Measurements from ENCODE around the gene ZNF813. TPM values are rescaled to one million over a fixed set of nuclear protein-coding genes. Genes with fewer than 3 reads are reported as not detected.
"Not testable (repeated sequence)": the region's sequence is repeated elsewhere in the genome, so short reads cannot be mapped to it uniquely, and the experiment has no call there.

The ZNF813 gene
- total RNA-seq, 1 experiment from 2014 or later, result 6.3 TPM

GRCh38 chr19:53447196-53447595 is 20.3 kb upstream of the ZNF813 start:
- H2AFZ ChIP-seq; H3K27ac ChIP-seq; H3K9me2 ChIP-seq (ENCODE audit: insufficient read depth); DNase-seq; H3F3A ChIP-seq (ENCODE audit: insufficient read depth, low read depth); H3K79me2 ChIP-seq (ENCODE audit: low read depth); H3K27me3 ChIP-seq (ENCODE audit: insufficient read depth, low read depth); POLR2A ChIA-PET (ENCODE audit: unreplicated experiment); H3K4me2 ChIP-seq; BruUV-seq (replicated peaks); H3K4me1 ChIP-seq (replicated peaks; ENCODE audit: insufficient read depth); H3K4me3 ChIP-seq; intact Hi-C loops (cut with micrococcal nuclease; ENCODE audit: unreplicated experiment); CTCF ChIA-PET; H4K20me1 ChIP-seq (ENCODE audit: insufficient read depth): not testable (repeated sequence)
- H3K9me3 ChIP-seq (ENCODE audit: insufficient read depth, low read depth), result peaks cover 59% of the 10 kb centered on the region
- peaks cover 55% of the 10 kb centered on the region for H3K36me3 ChIP-seq (ENCODE audit: low read depth)

DNA sequence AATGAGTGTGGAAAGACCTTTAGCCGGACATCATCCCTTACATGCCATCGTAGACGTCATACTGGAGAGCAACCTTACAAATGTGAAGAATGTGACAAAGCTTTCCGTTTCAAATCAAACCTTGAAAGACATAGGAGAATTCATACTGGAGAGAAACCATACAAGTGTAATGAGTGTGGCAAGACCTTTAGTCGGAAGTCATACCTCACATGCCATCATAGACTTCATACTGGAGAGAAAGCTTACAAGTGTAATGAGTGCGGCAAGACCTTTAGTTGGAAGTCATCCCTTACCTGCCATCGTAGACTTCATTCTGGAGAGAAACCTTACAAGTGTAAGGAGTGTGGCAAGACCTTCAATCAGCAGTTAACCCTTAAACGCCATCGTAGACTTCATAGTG is 11.7 kb upstream of the ZNF813 start:
- H3K27ac ChIP-seq, result no peak overlapping the region
- peaks cover 52% of the 10 kb centered on the region for H3K36me3 ChIP-seq (ENCODE audit: low read depth)
- no peaks in the 10 kb centered on the region for H3K27me3 ChIP-seq (ENCODE audit: insufficient read depth, low read depth)
- no peaks in the 10 kb centered on the region for H3K9me2 ChIP-seq (ENCODE audit: insufficient read depth)
- H3F3A ChIP-seq (ENCODE audit: insufficient read depth, low read depth), result no peaks in the 10 kb centered on the region; the same call in 1 of the 2 replicates
- peaks cover 80% of the 10 kb centered on the region for H3K9me3 ChIP-seq (ENCODE audit: insufficient read depth, low read depth)
- no peak overlapping the region for H3K4me2 ChIP-seq
- no TSS peak for BruUV-seq (replicated peaks)
- POLR2A ChIA-PET (ENCODE audit: unreplicated experiment), result no interaction called here
- H3K4me3 ChIP-seq, result no peak overlapping the region
- H4K20me1 ChIP-seq (ENCODE audit: insufficient read depth), result no peaks in the 10 kb centered on the region
- no peak for DNase-seq
- no peak overlapping the region for H2AFZ ChIP-seq
- H3K79me2 ChIP-seq (ENCODE audit: low read depth), result no peaks in the 10 kb centered on the region
- H3K4me1 ChIP-seq (replicated peaks; ENCODE audit: insufficient read depth), result no peaks in the 10 kb centered on the region
- intact Hi-C loops (cut with micrococcal nuclease; ENCODE audit: unreplicated experiment), result no loop called here
- TF ChIP-seq EZH2 (IDR thresholded peaks at IDR 0.05; ENCODE audit: low read depth) (no peak), CTCF (conservative IDR thresholded peaks at IDR 0.05) (no peak)
- CTCF ChIA-PET, result no interaction called here

- CTCF ChIA-PET, result not testable (repeated sequence)
These were observed 7.3 kb upstream of the ZNF813 start for GRCh38 chr19:53460131-53460721.

DNA sequence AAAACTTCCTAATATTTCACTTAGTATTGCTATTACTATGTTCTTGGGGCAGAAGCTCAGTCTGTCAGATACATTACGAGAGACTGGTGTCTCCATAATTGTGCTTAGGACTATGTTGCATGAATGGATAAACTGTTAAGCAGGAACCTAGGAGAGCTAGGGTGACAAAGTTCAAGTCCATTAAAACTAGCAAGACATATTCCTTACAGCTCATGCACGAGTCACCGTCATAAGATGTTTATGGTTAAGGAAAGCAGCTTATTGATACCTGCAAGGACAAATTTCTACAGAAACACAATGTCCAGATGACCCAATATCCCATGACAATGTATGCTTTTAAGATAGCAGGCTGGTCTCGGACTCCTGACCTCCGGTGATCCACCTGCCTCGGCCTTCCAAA is 5.7 kb upstream of the ZNF813 start:
- Histone ChIP-seq H2AFZ (no peak overlapping the region), H3K36me3 (ENCODE audit: low read depth) (no peaks in the 10 kb centered on the region), H3K4me2 (no peak overlapping the region), H3K27ac (no peak overlapping the region), H4K20me1 (ENCODE audit: insufficient read depth) (no peaks in the 10 kb centered on the region), H3F3A (ENCODE audit: insufficient read depth, low read depth) (no peaks in the 10 kb centered on the region; the same call in 1 of the 2 replicates), H3K4me1 (replicated peaks; ENCODE audit: insufficient read depth) (no peaks in the 10 kb centered on the region), H3K27me3 (ENCODE audit: insufficient read depth, low read depth) (no peaks in the 10 kb centered on the region), H3K9me3 (ENCODE audit: insufficient read depth, low read depth) (peaks cover 41% of the 10 kb centered on the region), H3K9me2 (ENCODE audit: insufficient read depth) (no peaks in the 10 kb centered on the region), H3K4me3 (no peak overlapping the region), H3K79me2 (ENCODE audit: low read depth) (no peaks in the 10 kb centered on the region)
- no peak for TF ChIP-seq EZH2 (IDR thresholded peaks at IDR 0.05; ENCODE audit: low read depth)
- no peak for TF ChIP-seq CTCF (conservative IDR thresholded peaks at IDR 0.05)
- BruUV-seq (replicated peaks), result no TSS peak
- intact Hi-C loops (cut with micrococcal nuclease; ENCODE audit: unreplicated experiment), result no loop called here
- CTCF ChIA-PET, result interaction anchor here (0.5 kb wide), 1 partner anchor 516 kb away, joined by 4 read pairs; no protein-coding TSS in a partner anchor
- DNase-seq, result no peak
- POLR2A ChIA-PET (ENCODE audit: unreplicated experiment), result no interaction called here

More at GRCh38 chr19:53460131-53460721, 7.3 kb upstream of the ZNF813 start:
- H2AFZ ChIP-seq; H3K4me3 ChIP-seq; H3K79me2 ChIP-seq (ENCODE audit: low read depth); H3K9me2 ChIP-seq (ENCODE audit: insufficient read depth); DNase-seq; H3F3A ChIP-seq (ENCODE audit: insufficient read depth, low read depth); H3K27ac ChIP-seq; H3K4me1 ChIP-seq (replicated peaks; ENCODE audit: insufficient read depth); H3K27me3 ChIP-seq (ENCODE audit: insufficient read depth, low read depth); POLR2A ChIA-PET (ENCODE audit: unreplicated experiment); intact Hi-C loops (cut with micrococcal nuclease; ENCODE audit: unreplicated experiment); BruUV-seq (replicated peaks); H4K20me1 ChIP-seq (ENCODE audit: insufficient read depth); H3K36me3 ChIP-seq (ENCODE audit: low read depth); H3K4me2 ChIP-seq: not testable (repeated sequence)
- peaks cover 55% of the 10 kb centered on the region for H3K9me3 ChIP-seq (ENCODE audit: insufficient read depth, low read depth)

Measured in PC-9 (cell line).